ENCODE results near the gene KCNN3. TPM values are rescaled to one million over a fixed set of nuclear protein-coding genes. Genes with fewer than 3 reads are reported as not detected.

Gene KCNN3
- polyA plus RNA-seq, 1 donor from 2014 or later, result 2.2 TPM

- no peaks in the 10 kb centered on the region for H3K79me2 ChIP-seq (replicated peaks; ENCODE audit: insufficient read depth, low read length)
- H3K27ac ChIP-seq (ENCODE audit: low read length), result no peak overlapping the region
- H3K9me3 ChIP-seq (ENCODE audit: low read length), result no peaks in the 10 kb centered on the region
- no peaks in the 10 kb centered on the region for H4K20me1 ChIP-seq (ENCODE audit: insufficient read depth)
- no peak overlapping the region for H3K4me3 ChIP-seq (ENCODE audit: low read length)
- no peak overlapping the region for H2AFZ ChIP-seq (ENCODE audit: low read depth, low read length)
- TF ChIP-seq SMC3 (conservative IDR thresholded peaks at IDR 0.05; ENCODE audit: poor library complexity) (no peak), EP300 (conservative IDR thresholded peaks at IDR 0.05; ENCODE audit: poor library complexity, severe bottlenecking) (no peak), EZH2 (IDR thresholded peaks at IDR 0.05; ENCODE audit: borderline replicate concordance, insufficient read depth, low read length, poor library complexity, severe bottlenecking) (no peak), RAD21 (conservative IDR thresholded peaks at IDR 0.05) (no peak), MXI1 (conservative IDR thresholded peaks at IDR 0.05; ENCODE audit: poor library complexity, severe bottlenecking) (no peak), CTCF (IDR thresholded peaks at IDR 0.05; ENCODE audit: poor library complexity, severe bottlenecking) (no peak), REST (IDR thresholded peaks at IDR 0.05; ENCODE audit: borderline replicate concordance) (no peak)
- no peak overlapping the region for H3K9ac ChIP-seq (ENCODE audit: low read length)
- no peaks in the 10 kb centered on the region for H3K9me2 ChIP-seq (ENCODE audit: insufficient read depth, low read length)
- H3K27me3 ChIP-seq (ENCODE audit: insufficient read depth, low read depth, low read length), result no peaks in the 10 kb centered on the region
- no peak overlapping the region for H3K4me2 ChIP-seq (ENCODE audit: low read length)
- no peaks in the 10 kb centered on the region for H3K36me3 ChIP-seq (ENCODE audit: insufficient read depth, low read length)
- H3F3A ChIP-seq (ENCODE audit: insufficient read depth, low read length, poor library complexity, severe bottlenecking), result no peaks in the 10 kb centered on the region
Measured at GRCh38 chr1:154851392-154852177, 18.5 kb downstream of the KCNN3 start.

GRCh38 chr1:154849645-154850131, 20.4 kb downstream of the KCNN3 start:
- Histone ChIP-seq H4K20me1 (ENCODE audit: insufficient read depth) (no peaks in the 10 kb centered on the region), H3K9ac (ENCODE audit: low read length) (peak overlapping the region; percentile 12), H2AFZ (ENCODE audit: low read depth, low read length) (no peak overlapping the region), H3K4me2 (ENCODE audit: low read length) (no peak overlapping the region), H3K27me3 (ENCODE audit: insufficient read depth, low read depth, low read length) (no peaks in the 10 kb centered on the region), H3K9me3 (ENCODE audit: low read length) (no peaks in the 10 kb centered on the region), H3K79me2 (replicated peaks; ENCODE audit: insufficient read depth, low read length) (no peaks in the 10 kb centered on the region), H3K27ac (ENCODE audit: low read length) (no peak overlapping the region), H3K9me2 (ENCODE audit: insufficient read depth, low read length) (no peaks in the 10 kb centered on the region), H3F3A (ENCODE audit: insufficient read depth, low read length, poor library complexity, severe bottlenecking) (no peaks in the 10 kb centered on the region), H3K36me3 (ENCODE audit: insufficient read depth, low read length) (no peaks in the 10 kb centered on the region), H3K4me3 (ENCODE audit: low read length) (no peak overlapping the region)
- TF ChIP-seq SMC3 (conservative IDR thresholded peaks at IDR 0.05; ENCODE audit: poor library complexity), result no peak
- no peak for TF ChIP-seq POLR2AphosphoS5 (IDR thresholded peaks at IDR 0.05)
- no peak for TF ChIP-seq CTCF (IDR thresholded peaks at IDR 0.05; ENCODE audit: poor library complexity, severe bottlenecking)
- no peak for TF ChIP-seq MXI1 (conservative IDR thresholded peaks at IDR 0.05; ENCODE audit: poor library complexity, severe bottlenecking)
- TF ChIP-seq REST (IDR thresholded peaks at IDR 0.05; ENCODE audit: borderline replicate concordance), result no peak
- TF ChIP-seq EP300 (conservative IDR thresholded peaks at IDR 0.05; ENCODE audit: poor library complexity, severe bottlenecking), result no peak
